Activated CD8-positive, alpha-beta T cell treated with anti-CD3 and anti-CD28 coated beads for 36 hours (primary cell): ENCODE measurements around the gene SUGCT. TPM values are rescaled to one million over a fixed set of nuclear protein-coding genes. Genes with fewer than 3 reads are reported as not detected.

Source experiments
- ATAC-seq: fragments of 200-7000 bp; cut with Tn5 transposase; one replicate; pipeline ENCODE4 v1.10.0; 2021; ENCODE audit warnings: mild to moderate bottlenecking, moderate library complexity
- CTCF ChIA-PET: fragments of 350-600 bp; sonication (Branson Sonifier 250); formaldehyde crosslinking; loops from one replicate; lab custom pipeline; 2021; ENCODE audit warnings: antibody characterized with exemption; lab: Charles Lee
- POLR2A ChIA-PET: fragments of 350-600 bp; sonication (Branson Sonifier 250); formaldehyde crosslinking; loops from one replicate; lab custom pipeline; 2021; ENCODE audit warnings: antibody characterized with exemption; lab: Charles Lee
- DNase-seq: peaks from one replicate; pipeline ENCODE4 v3.0.0-alpha.2; 2020
- H3K27ac Mint-ChIP-seq: one replicate; pipeline ENCODE4 v1.8.0; 2021; ENCODE audit warnings: mild to moderate bottlenecking, mixed read lengths
- H3K27me3 Mint-ChIP-seq: one replicate; pipeline ENCODE4 v1.8.0; 2021; ENCODE audit warnings: mixed read lengths
- H3K36me3 Mint-ChIP-seq: one replicate; pipeline ENCODE4 v1.8.0; 2021; ENCODE audit warnings: low read depth, mixed read lengths
- H3K4me1 Mint-ChIP-seq: one replicate; pipeline ENCODE4 v1.8.0; 2021; ENCODE audit warnings: low read depth, mixed read lengths
- H3K4me3 Mint-ChIP-seq: one replicate; pipeline ENCODE4 v1.8.0; 2021; ENCODE audit warnings: mild to moderate bottlenecking, moderate library complexity, mixed read lengths
- H3K9me3 Mint-ChIP-seq: one replicate; pipeline ENCODE4 v1.8.0; 2021; ENCODE audit warnings: mixed read lengths
- CTCF ChIP-seq: fragments of 200-600 bp; IDR thresholded peaks from one replicate; pipeline ENCODE4 v1.8.0; 2022; ENCODE audit warnings: antibody characterized with exemption, mild to moderate bottlenecking
- intact Hi-C: fragments of 100-400 bp; cut with micrococcal nuclease; formaldehyde crosslinking; loops from one replicate; pipeline ENCODE4 v1.10.0; 2022
- total RNA-seq, 2 experiments: library from RNA; stranded (reverse); gene quantifications; one replicate each; pipeline ENCODE4 v1.2.3, GENCODE V29; 2021

The SUGCT gene
- total RNA-seq, 2 experiments from 2014 or later, result 1.6 to 2.0 TPM

DNA sequence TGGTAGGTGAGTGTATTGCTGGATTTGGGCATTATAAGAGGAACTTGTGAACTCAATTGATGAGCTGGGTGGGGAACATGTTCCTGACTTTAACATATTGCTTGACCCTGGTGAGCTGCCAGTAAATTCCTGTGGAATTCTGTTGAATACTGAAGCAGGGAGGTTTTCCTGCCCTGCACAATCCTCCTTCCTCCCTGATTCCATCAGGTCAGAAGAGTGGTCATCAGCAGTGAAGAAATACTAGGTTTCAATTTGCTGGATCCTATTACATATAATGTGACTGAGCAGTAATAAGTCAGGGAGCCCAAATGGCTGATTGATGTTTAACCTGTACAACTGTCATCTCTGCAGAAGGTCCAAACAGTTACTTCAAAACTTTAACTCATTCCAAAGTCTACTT lies 581.2 kb downstream of the SUGCT start:
- Mint-ChIP-seq H3K4me1 (peaks cover 2% of the 10 kb centered on the region), H3K9me3 (no peaks in the 10 kb centered on the region), H3K36me3 (no peaks in the 10 kb centered on the region), H3K4me3 (no peak overlapping the region), H3K27ac (no peak overlapping the region), H3K27me3 (peaks cover 2% of the 10 kb centered on the region)
- ChIA-PET CTCF (no interaction called here), POLR2A (no interaction called here)
- intact Hi-C loops, result no loop called here
- DNase-seq (no peak), ATAC-seq (no peak)
- TF ChIP-seq CTCF, result no peak

DNA sequence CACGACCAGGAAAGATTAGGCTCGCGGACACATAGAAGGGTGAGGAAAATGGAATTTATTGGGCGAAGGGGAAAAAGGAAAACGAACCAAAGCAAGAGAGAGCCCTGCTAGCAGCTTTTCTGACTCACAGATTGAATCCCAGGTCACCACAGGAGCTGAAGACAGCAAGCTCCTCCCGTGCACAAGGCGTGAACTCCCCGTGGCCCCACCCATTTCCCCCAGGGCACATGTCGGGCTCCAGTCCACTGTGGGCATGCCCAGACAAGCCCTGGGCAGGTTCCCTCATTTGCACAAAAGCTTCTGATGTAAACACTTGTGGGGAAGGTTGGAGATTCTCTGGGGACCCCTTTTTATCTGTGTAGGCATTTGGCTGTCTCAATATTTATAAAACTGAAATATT lies 582.4 kb downstream of the SUGCT start:
- no peak overlapping the region for H3K27ac Mint-ChIP-seq

GRCh38 chr7:40720416-40720815 lies 585.6 kb downstream of the SUGCT start:
- CTCF ChIA-PET, result interaction anchor here (0.8 kb wide), 1 partner anchor 20 kb away, joined by 3 read pairs; no protein-coding TSS in a partner anchor
- POLR2A ChIA-PET, result no interaction called here
- no peak overlapping the region for H3K4me3 Mint-ChIP-seq
- H3K27ac Mint-ChIP-seq, result no peak overlapping the region
- peaks cover 2% of the 10 kb centered on the region for H3K4me1 Mint-ChIP-seq
- no peaks in the 10 kb centered on the region for H3K36me3 Mint-ChIP-seq
- H3K9me3 Mint-ChIP-seq, result no peaks in the 10 kb centered on the region
- ATAC-seq (no peak), DNase-seq (no peak)
- TF ChIP-seq CTCF, result no peak
- H3K27me3 Mint-ChIP-seq, result no peaks in the 10 kb centered on the region
- intact Hi-C loops, result no loop called here

More for the DNA sequence above, 582.4 kb downstream of the SUGCT start:
- peak; percentile 100 for ATAC-seq
- peaks cover 2% of the 10 kb centered on the region for H3K27me3 Mint-ChIP-seq
- H3K4me3 Mint-ChIP-seq, result no peak overlapping the region
- no peak for TF ChIP-seq CTCF
- DNase-seq, result peak; percentile 72
- ChIA-PET CTCF (no interaction called here), POLR2A (no interaction called here)
- H3K9me3 Mint-ChIP-seq, result no peaks in the 10 kb centered on the region
- H3K4me1 Mint-ChIP-seq, result peaks cover 2% of the 10 kb centered on the region
- no peaks in the 10 kb centered on the region for H3K36me3 Mint-ChIP-seq
- intact Hi-C loops, result no loop called here

- CTCF ChIA-PET, result interaction anchor here (0.8 kb wide), 1 partner anchor 21 kb away, joined by 3 read pairs; no protein-coding TSS in a partner anchor
- H3K36me3 Mint-ChIP-seq, result no peaks in the 10 kb centered on the region
- no peak for DNase-seq
Measured at GRCh38 chr7:40721342-40721949, 586.6 kb downstream of the SUGCT start.

More at GRCh38 chr7:40721342-40721949, 586.6 kb downstream of the SUGCT start:
- POLR2A ChIA-PET, result no interaction called here
- Mint-ChIP-seq H3K4me3 (no peak overlapping the region), H3K27me3 (no peaks in the 10 kb centered on the region), H3K9me3 (no peaks in the 10 kb centered on the region), H3K27ac (no peak overlapping the region), H3K4me1 (peaks cover 2% of the 10 kb centered on the region)
- intact Hi-C loops, result no loop called here
- no peak for ATAC-seq
- no peak for TF ChIP-seq CTCF
